SKM-1 (cell line): Measurements from ENCODE around the gene KRTAP10-1.

Experiments
- DNase-seq: peaks from one replicate; lab custom pipeline; 2025; ENCODE audit not compliant: unreplicated experiment; lab: John Stamatoyannopoulos, UW

Gene KRTAP10-1

DNA sequence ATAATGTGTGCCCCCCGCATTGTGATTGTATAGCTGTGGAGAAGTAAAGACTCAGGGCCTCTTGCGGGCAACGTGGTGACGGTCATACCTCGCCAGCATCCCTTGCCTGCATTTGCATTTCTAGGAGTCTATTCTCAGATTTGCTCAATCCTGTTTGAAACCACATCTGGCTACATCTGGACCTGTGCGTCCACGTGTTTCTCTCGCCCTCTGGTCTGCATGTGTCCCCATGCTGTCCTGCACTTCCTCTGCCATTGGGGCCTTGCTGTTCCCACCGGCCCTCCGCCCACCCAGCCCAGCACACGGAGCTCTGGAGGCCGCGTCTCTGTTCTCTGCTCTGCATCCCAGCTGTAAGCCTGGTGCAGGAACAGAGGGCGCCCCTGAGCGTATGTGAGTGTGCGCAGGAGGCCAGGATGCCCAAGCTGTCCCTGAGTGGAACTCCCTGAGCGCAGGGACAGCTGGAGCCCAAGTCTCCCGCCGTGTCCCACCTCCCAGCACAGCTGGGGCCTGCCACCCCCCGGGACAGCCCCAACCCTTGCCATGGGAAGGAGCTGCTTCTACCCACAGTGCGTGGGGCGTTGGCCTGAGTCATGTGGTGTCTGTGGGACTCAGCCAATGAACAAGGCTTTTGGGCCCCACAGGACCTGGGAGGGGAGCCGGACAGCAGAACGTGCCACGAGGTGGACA is 9.7 kb upstream of the KRTAP10-1 start:
- no peak for DNase-seq

DNA sequence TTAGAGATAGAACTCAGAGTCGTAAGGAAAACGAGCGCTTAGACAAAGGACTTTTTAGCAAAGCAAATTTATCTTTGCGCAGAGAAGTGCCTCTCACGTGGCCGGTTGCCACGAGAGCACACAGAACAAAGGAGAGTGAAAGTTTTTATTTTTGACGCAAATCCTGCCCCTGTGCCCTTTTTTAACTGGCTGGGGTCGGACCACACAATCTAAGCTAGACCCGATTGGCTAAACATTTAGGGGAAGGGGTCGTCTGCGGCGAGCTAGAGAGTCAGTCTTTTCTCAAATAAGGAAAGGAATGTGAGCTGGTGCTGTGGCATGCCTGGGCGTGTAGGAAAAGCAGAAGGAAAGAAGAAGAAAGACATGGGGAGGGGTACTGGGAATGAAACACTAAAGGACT is 8.9 kb upstream of the KRTAP10-1 start:
- DNase-seq: no peak

DNA sequence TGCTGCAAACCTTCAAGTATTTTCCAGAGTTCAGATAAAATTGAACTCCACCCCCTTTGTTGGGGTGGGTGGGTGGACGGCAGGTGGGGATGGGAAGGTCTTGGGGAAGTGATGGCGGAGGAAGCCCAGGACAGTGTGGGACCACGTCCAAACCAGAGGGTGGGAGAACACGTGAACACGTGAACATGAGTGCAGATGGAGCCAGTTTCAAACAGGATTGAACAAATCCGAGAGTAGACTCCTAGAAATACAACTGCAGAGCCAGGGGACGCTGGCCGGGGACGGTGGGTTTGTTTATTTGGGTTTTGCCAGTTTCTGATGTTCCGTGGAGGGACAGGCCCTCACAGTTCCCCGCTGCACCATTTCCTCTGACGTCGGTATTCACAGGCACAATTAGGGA is 8.4 kb upstream of the KRTAP10-1 start:
- no peak for DNase-seq

DNA sequence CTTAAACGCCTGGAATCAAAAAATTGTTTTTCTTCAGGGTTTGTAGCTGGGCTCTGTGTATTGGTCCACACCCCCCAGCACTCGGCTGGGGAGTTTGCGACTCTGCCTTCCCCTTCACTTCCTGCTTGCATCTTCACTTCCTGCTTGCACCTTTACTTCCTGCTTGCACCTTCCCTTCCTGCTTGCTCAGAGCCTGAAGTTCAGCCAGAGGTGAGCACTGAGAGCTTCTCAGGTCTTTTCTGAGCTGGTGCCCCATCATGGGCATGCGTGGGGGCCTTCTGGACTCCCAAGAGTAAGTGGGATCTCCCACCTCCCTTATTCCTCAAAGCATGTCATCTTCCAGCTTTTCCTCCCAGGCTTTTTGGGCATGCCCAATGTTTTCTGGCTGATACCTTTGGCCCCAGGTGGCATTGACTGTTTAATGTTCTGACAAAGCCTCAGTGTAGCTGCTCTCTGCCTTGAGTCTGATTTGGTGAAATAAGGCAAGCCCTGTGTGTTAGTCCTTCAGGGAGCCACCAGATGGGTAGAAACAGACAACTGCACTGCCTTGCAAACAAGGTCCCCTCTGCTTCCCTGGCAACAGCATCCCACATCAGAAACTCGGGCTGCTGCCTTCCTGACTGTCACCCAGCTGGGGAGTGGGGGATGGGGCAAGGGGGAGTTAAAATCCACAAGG is 7.8 kb upstream of the KRTAP10-1 start:
- DNase-seq: no peak

DNA sequence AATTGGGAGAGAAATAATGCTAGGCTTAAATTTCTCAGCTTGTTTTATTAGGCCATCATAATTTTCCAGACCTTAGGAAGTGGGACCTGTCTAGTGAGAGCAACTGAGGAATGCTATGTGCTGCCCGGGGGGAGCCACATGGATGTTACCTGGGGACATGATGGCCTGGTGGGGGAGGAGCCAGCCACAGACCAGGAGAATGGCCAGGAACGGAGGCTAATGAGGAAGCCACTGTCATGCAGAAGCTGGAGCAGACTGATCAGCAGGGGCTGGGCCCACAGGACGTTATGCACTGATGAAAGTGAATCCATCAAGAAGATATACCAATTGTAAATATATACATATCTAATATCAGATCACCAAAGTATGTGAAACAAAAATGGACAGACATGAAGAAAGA is 4.6 kb upstream of the KRTAP10-1 start:
- no peak for DNase-seq

DNA sequence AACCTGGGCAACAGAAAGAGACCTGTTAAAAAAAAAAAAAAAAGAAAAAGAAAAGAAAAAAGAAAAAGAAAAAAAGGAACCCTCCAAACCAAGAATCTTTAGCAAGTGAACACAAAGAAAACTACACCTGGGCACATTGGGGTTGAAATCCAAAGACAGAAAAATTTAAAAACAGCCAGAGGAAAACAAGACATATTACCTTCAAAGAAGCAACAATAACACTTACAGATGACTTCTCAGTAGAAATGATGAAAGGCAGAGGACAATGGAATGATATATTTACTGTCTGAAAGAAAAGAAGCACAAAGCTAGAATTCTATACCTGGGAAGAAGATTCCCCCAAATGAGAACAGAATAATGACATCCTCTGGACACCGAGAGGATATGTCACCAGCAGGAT is 2.7 kb upstream of the KRTAP10-1 start:
- DNase-seq: no peak

DNA sequence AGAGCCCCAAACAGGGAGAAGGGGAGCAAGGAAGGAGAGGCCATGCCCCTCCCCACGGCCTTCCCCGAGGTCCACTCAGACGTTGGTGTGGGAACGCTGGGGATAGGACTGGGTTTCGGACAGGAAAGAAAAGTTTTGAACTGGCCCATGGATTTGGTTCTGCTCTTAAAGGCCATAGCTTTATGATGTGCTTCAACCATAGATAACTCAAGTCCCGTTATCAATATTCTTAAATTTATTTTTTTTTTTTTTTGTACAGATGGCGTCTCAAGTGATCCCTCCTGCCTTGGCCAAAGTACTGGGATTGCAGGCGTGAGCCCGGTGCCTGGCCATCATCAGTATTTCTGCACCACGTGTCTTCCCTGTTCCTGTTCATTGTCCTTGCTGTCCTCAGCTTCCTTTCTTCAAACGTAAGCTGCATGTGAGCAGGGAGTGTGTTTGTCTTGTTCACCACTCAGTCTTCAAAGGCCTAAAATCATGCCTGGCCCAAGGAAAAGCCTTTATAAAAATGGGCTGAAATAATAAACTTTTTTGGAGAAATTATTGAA is 820 bp upstream of the KRTAP10-1 start:
- DNase-seq: no peak

DNA sequence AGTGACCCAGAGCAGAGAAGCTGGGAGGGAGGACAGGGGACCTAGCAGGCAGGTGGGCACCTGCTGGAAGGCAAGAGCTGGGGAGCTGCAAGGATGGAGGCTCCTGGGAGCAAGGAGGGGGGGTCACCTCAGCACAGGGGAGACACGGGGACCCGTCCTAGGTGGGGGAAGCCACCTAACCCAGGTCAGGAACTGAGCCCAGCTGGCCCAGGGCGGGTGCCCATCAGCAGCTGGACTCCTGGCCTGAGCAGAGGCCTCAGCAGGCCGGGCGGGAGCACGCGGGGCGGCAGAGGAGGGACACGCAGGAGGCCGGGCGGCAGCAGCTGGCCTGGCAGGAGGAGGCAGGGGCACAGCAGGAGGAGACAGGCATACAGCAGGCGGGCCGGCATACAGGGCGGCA is 949 bp downstream of the KRTAP10-1 start:
- DNase-seq: no peak

DNA sequence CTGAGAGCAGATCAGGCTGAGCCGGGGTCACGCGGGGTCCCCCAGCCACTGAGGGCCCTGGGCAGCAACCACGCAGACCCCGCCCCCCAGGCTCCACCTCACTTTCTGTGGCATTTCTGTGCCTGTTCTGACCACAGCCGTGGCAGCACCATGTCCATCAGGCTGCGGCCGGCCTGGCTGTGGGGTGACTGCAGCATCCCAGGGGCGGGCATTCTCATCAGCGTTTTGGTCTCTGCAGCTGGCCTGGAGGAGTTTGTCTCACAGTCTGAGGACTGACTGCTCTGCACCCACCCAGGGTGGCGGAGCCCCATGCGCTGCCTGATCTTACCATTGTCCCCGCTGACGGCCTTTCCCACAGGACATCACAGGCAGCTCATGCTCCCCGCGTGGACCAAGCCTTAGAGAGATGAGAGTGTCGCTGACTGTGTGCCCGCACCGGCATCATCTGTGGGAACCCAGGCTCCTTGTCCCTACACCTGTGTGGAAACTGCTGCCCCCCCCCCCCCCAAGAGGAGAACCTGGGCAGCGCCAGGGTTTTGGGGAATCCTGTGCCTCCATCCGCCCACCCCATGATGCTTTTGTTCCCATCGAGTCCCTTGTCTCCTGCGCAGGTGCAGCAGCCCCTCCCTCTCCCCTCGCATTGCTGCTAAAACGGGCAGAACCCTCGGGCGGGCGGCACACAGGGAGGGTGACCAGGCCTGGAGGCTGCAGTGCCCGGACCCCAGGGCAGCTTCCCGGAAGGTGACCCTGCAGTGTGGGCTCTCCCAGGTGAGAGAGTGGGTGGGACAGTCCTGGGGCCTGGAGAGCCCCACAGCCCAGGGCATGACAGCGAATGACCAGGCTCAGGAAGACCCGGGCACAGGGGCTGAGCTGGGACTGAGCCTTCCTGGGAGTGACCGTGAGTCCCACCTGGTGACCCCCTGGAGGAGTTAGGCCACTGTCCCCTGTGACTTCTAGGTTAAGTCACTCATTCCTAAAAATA is 1.8 kb downstream of the KRTAP10-1 start:
- DNase-seq: no peak

DNA sequence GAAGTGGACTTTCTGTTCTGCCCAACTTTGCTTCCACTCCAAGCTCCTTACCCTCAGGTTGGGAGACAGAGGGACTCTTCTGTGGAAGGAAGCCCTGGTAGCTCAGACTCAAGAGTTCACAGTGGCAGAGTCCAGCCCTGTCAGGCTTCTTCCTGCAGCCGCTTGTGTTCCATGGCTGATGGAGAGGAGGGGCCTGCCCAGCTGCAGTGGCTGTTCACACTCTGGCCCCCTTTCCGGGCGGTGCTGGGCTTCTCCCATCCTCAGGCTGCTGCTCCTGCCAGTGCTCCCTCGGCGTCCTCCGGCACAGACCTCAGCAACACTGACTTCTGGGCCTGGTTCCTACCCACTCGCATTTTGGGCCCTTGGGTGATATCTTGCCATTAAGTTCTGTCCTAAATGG is 4.0 kb downstream of the KRTAP10-1 start:
- no peak for DNase-seq

DNA sequence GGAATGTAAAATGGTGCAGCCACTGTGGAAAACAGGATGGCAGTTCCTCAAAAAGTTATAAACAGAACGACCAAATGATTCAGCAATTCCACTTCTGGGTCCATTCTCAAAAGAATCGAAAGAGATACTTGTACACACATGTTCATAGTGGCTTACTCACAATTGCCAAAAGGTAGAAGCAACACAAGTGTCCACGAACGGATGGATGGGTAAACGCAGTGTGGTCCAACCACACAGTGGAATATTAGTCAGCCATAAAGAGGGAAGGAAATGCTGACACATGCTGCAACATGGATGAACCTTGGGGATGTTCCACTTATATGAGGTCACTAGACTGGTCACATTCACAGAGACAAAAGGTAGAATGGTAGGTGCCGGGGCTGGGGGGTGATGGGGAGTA is 5.3 kb downstream of the KRTAP10-1 start:
- no peak for DNase-seq

DNA sequence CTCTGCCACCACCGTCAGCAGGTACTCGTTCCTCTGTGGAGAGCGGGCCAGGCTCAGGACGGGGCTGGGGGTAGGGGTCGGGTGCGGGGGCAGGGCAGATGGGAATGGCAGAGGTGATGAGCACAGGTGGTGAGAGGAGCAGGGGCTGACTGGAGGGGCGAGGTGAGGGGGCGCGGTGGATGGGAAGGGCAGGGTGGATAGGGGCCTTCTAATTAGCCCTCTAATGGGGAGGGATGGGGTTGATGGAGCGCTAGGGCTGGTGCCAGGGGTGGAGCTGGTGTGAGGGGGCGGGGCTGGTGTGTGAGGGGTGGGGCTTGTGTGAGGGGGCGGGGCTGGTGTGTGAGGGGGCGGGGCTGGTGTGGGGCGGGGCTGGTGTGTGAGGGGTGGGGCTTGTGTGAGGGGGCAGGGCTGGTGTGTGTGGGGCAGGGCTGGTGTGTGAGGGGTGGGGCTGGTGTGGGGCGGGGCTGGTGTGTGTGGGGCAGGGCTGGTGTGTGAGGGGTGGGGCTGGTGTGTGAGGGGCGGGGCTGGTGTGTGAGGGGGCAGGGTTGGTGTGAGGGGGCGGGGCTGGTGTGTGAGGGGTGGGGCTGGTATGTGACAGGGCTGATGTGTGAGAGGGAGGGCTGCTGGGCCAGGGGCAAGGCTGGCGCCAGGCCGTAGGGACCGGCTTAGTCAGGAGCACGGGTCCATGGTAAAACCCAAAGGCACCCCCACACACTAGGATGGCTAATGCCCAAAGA is 5.9 kb downstream of the KRTAP10-1 start:
- DNase-seq: no peak

DNA sequence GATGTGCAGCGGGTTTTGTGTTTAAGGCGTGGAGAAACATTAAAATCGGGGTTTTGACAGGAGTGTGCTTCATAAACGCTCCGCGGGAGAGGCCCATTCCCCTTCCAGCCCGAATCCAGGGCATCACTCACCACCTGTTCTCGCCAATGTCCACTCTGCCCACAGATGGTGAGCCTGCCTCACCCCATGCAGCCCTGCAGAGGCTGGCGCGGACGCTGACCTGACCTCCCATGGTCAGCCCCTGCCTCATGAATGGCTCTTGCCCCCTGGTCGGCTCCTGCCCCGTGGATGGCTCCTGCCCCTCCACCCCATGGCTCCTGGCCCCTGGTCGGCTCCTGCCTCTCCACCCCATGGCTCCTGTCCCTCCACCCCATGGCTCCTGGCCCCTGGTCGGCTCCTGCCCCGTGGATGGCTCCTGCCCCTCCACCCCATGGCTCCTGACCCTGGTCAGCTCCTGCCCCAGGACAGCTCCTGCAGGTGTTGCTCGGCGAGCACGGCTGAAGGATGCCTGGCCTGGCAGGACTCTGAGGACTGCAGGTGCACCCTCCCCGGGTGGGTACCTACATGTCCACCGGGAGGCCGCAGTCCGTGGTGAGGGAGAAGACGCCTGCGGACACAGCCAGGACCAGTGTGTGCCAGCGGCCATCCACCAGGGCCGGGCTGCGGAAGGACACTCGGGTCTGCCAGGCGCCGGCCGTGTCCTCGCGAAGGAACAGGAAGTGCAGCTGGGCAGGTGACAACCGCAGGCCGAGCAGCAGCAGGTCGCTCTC is 6.7 kb downstream of the KRTAP10-1 start:
- no peak for DNase-seq

DNA sequence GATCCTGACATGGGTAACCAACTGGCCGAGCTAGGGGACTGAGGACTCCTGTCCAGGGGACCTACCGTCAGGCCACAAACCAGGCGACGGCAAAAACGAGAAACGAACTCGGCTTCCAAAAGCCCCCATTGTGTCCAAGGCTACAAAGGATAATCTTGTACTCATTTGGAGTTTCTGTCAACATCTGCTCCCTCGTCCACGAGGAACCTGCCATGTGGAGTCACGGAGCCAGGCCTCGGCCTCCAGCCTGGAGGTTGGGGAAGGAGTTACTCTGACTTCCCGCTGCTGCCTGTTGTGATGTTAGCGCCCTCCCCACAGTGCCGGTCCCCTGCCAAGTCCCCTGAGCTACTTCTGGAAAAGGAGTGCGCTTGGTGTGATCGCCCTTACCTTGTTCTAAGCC is 7.3 kb downstream of the KRTAP10-1 start:
- DNase-seq: no peak

DNA sequence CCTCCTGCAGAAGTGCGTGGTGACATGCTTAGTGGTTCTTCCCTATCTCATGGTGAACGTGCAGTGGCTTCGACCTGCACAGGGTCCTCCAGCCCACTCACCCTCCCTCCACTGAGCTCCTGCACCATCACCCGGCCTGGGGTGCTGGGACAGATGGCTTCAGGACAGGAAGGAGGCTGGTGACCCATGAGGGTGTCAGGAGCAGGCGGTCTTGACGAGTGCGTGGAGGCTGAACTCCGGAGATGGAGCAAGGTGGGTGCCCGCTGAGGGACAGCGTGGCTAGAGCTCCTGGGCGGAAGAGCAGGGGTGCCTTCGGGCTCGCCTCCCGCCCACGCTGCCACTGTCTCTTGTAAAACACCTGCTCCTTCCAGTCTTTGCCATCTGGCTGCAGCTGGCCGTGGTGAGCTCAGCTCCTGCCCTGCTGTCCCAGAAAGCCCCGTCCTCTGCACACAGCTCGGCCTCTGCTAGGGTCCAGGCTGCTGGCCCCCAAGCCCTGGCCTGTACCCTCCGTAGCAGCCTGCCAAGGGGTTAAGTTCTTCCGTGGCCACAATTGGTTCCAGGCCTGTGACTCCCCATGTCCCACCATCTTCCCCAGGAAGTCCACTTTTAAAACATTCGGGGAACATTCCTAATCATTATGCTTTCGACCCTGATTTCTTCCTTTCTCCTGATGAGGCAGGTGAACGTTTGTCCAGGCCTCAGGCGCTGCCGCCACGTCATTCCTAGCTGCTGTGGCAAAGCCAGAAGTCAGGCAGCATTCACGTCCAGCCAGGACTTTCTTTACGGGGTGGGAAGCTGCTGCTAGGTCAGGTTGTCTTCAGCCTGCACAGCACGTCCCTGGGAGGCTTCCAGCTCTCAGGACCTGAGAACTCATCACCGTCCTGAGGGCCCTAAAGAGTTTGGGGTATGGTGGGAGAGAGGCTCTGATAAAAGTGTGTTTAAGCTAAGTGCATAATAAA is 8.1 kb downstream of the KRTAP10-1 start:
- DNase-seq: no peak

DNA sequence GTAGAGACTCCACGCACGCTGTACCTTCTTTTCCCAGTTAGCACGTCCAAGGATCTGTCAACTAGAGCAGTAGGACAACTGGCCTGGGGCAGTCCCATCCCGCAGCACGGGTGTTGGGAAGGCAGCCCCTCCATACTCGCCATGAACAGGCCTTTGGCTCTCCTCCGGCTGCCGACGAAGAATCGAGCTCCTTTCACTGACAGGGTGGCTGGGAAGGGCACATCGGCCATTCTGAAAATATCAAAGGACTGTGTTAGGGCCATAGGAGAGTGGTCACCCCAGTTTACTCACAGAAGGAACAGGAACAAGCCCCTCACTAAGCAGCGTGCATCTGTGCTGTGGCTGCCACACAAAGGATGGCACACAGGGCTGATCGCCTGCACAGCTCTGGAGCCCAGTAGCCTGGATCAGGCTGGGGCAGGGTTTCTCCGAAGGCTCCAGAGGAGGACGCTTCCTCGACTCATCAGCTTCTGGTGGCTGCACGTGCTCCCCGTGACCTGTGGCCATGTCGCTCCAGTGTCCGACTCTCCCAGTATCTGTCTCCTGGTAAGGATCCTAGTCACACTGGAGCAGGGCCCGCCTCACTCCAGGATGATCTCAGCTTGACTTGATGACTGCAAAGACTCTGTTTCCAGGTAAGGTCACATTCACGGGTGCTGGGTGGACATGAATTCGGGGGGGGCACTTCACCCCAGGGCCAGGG is 8.9 kb downstream of the KRTAP10-1 start:
- no peak for DNase-seq

DNA sequence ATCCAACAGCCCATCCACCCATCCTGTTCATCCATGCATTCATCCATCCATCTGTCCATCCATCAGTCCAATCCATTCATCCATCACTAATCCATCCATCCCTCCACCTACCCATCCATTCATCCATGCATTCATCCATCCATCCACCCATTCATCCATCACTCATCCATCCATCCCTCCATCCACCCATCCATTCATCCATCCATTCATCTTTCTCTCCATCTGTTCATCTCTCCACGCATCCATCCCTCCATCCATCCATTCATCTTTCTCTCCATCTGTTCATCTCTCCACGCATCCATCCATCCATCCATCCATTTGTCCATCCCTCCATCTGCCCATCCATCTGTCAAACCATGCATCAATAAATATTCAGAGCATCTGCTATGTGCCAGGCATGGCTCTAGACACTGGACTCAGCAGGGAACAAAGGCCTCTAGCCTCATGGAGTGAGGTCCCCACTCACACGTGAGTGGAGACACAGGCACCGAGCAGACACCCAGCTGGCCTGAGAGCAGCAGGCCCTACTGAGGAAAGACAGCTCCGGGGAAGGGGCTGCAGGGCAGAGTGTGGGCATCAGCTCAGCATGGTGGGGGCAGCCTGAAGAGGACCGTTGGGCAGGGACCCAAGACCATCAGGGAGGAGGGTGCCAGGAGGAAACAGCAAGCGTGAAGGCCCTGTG is 9.6 kb downstream of the KRTAP10-1 start:
- no peak for DNase-seq
